Measurements from ENCODE around the gene NACA.
A peak's percentile ranks its signal among the peaks of the same experiment; 100 is the strongest.

The NACA gene

DNA sequence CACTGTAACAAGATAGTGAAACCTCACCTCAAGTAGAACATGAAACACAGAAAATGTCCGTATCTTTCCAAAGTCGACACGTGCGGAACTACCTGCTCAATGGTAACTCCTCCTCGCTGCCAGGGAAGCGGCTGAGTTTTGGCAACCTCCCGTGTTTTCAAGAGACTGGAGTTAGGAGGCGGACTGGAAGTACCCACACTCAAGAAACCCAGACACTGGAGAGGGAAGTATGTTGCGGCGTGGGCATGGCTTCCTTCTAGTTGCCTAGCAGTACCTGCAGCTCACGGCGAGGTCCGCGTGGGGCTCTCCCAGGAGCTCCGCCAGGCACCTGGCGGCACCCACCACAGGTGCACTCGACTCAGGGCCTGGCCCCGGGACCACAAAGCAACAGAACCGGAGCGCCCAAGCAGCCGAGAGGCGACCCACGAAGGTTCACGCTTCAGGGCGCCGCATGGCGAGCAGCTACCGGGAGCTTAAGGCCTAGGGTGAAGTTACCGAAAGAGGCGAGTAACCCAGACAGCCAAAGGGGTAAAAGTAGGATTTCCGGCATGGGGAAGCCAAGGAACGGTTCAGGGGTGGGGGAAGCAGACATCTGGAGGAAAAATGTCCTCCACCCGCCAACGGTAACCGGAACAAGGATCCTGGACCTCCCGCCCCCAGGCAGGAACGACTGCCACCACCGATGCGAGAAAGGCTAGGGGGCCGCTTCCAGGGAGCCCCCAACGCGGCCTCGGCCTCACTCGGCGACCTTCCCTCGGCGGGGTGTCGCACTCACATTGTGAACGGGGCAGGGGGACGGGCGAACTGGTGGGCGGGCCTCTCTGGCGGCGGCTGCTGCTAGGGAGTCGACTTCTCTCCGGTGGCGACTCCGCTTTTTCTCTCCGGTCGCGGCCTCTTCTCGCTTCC lies 37.6 kb downstream of the NACA start:
- peak; percentile 61 for DNase-seq

DNA sequence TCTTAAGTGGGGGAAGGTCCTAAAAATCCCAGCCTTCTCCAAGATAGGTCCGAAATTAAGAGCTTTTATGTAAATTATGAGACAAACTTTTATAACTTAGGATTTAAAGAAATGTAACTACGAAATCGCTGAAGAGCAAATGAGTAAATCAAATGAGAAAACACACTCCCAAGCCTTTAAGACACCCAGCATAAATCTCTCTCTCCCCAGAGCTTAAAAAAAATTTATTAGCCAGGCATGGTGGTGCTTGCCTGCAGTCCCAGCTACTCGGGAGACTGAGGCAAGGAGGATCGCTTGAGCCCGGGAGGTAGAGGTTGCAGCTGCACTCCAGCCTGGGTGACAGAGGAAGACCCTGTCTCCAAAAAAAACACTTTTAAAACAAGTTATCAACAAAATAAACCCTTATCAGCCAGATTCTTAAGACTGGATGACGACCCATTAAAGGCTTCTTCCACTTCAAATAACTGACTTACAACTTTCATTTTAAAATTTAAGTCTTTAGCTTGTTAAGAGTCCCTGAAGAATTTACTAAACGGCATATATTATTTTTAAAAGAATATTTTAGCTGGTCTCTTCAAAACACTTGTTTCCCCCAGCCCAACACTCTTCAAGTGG lies 40.2 kb downstream of the NACA start:
- no peak for DNase-seq

DNA sequence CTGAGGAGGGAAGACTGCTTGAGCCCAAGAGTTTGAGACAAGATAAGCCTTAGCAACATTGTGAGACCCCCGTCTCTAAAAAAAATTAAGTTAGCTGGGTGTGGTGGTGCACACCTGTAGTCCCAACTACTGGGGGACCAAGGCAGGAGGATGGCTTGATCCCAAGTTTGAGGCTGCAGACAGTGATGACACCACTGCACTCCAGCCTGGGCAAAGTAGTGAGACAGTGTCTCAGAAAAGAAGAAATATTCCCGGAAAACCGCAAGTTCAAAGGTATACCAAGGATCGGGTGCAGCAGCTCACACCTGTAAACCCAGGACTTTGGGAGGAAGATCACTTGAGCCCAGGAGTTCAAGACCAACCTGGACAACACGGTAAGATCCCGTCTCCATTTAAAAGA lies 42.8 kb downstream of the NACA start:
- DNase-seq = no peak

DNA sequence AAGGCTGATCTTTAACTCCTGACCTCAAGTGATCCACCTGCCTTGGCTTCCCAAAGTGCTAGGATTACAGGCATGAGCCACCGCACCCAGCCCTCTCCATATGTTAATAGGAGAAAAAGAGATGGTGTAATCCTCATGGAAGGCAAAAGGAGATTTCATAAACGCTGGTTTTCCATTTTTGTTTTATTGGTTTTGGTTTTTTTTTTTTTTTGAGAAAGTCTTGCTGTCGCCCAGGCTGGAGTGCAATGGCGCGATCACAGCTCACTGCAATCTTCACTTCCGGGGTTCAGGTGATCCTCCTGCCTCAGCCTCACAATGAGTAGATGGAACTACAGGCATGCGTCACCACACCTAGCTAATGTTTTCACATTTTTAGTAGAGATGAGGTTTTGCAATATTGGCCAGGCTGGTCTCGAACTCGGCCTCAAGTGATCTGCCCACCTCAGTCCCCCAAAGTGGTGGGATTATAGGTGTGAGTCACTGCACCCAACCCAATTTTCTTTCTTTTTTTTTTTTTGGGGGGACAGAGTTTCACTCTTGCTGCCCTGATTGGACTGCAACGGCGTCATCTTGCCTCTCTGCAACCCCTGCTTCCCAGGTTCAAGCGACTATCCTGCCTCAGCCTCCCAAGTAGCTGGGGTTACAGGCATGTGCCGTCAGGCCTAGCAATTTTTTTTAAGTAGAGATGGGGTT lies 45.1 kb downstream of the NACA start:
- DNase-seq = no peak

DNA sequence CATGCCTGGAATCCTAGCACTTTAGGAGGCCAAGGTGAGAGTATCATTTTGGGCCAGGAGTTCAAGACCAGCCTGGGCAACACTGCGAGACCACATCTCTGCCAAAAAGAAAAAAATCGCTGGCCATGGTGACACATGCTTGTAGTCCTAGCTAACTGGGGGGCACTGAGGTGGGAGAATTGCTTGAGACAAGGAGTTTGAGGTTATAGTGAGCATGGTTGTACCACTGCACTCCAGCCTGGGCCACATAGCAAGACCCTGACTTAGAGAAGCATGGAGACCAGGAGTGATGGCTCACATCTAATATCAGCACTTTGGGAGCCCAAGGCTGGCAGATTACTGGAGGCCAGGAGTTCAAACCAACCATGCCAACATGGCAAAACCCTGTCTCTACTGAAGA lies 46.2 kb downstream of the NACA start:
- no peak for DNase-seq

DNA sequence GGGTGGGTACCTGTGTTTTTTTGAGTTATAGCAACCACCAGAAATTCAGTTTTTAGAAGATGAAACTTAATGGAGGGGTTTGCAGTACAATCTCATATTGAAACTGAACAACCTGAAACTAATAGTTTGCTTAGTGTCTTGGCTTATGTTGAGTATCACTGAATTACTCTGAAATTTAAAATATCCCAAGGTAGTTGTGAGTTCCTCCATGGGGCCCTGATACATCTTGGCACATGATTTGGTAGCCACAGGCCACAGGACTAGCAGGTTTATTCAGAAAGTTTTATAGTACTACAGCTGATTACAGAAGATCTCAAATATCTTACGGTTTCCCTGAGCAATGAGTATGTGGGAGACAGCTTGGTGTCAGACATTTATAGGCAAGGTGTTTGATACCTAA lies 47.4 kb downstream of the NACA start:
- DNase-seq = no peak

DNA sequence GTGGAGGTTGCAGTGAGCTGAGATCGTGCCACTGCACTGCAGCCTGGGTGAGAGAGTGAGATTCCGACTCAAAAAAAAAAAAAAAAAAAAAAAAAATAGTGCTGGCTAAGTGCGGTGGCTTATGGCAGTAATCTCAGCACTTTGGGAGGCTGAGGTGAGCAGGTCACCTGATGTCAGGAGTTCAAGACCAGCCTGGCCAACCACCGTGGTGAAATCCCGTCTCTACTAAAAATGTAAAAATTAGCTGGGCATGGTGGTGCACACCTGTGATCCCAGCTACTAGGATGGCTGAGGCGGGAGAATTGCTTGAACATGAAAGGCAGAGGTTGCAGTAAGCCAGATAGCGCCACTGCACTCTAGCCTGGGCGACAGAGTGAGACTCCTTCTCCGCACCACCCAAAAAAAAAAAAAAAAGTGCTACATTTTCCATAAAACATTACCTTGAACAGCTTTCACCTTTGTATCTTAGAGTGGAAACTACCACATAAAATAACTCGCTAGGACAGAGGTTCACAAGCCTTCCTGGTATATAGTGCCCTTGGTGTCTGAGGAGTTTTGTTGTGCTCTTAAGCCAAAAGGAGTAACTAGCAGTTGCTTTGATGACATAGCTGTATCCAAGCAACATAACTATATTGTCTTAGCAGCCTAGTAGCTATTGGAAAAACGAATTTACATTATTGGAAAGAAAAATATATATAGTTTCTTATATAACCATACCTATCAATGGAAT lies 48.1 kb downstream of the NACA start:
- DNase-seq = no peak

DNA sequence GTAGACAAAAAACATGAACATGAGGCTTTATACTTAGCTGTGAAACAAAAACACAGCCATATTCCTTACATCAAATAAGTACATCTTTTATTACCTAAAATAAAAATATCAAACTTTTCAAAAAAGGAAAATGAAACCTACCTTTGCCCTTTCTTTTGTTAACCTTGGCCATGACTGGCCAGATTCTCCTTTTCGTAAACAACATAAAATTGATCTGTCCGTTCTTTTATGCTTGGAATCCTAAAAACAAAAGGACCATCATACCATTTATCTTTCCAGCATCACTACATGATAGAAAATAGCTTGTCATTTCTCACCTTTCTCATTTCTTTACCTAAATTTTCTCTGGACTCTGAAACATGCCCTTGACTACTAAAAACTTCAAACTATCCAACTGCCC lies 53.5 kb downstream of the NACA start:
- no peak for DNase-seq

DNA sequence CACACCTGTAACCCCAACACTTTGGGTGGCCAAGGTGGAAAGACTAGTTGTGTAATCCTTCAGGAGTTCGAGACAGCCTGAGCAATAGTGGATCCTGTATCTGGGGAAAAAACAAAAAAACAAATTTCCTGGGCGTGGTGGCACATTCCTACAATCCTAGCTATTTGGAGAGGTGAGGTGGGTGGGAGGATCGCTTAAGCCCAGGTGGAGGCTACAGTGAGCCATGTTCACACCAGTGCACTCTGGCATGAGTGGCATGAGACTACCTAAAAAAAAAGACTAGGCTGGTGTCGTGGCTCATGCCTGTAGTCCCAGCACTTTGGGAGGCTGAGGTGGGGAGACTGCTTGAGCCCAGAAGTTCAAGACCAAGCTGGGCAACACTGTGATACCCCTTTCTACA lies 54.3 kb downstream of the NACA start:
- no peak for DNase-seq

DNA sequence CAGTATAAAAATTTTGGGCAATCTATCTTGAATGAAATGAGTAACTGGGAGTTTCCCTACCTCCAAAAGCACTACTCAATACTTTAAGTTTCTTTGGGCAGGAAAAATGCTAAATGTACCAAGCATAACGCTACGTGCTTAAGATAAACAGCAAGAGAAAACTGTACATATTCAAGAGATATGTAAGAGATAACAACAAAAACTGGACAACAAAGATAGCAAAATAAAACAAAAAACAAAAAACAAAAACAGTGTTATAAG lies 57.0 kb downstream of the NACA start:
- DNase-seq = no peak

Measured in CD4-positive, alpha-beta T cell treated with Interleukin-6 for 4 hours (primary cell).